Tibial nerve (tissue), 4 donors: ENCODE data around the gene STK17B. TPM values are rescaled to one million over a fixed set of nuclear protein-coding genes. Genes with fewer than 3 reads are reported as not detected.
A peak's percentile ranks its signal among the peaks of the same experiment; 100 is the strongest.

Experiments used
- DNase-seq, 2 donors: peaks; one replicate each; pipeline ENCODE4 v3.0.0-alpha.2; 2019; ENCODE audit warnings: low spot score in 2 of 2
- H3K27ac ChIP-seq, 4 donors: fragments of 200-600 bp; sonication (generic) in 3 of 4; one replicate each; pipeline ENCODE4 v1.5.1; 2017 to 2019; ENCODE audit warnings: mild to moderate bottlenecking in 1 of 4
- H3K27me3 ChIP-seq, 2 donors: fragments of 200-600 bp; sonication (generic) in 1 of 2; one replicate each; pipeline versions ENCODE4 v1.5.1 to v1.6.0; 2017 to 2019
- H3K36me3 ChIP-seq, 3 donors: fragments of 200-600 bp; sonication (generic); one replicate each; pipeline ENCODE4 v1.5.1; 2018 to 2019
- H3K4me1 ChIP-seq, 4 donors: fragments of 200-600 bp; sonication (generic) in 3 of 4; one replicate each; pipeline ENCODE4 v1.5.1; 2017 to 2019
- H3K4me3 ChIP-seq, 4 donors: fragments of 200-600 bp; sonication (generic) in 3 of 4; one replicate each; pipeline ENCODE4 v1.5.1; 2017 to 2019; ENCODE audit warnings: mild to moderate bottlenecking in 1 of 4, moderate library complexity in 1 of 4
- H3K9me3 ChIP-seq, 4 donors: fragments of 200-600 bp; sonication (generic) in 3 of 4; one replicate each; pipeline ENCODE4 v1.5.1; 2017 to 2019
- CTCF ChIP-seq, 5 experiments: fragments of 200-600 bp in 3 of 5; fragments of 450-650 bp in 2 of 5; sonication (generic) in 3 of 5; IDR thresholded peaks; one replicate each; pipeline ENCODE4 v1.5.1; 2016 to 2019; ENCODE audit warnings: antibody characterized with exemption in 5 of 5, mild to moderate bottlenecking in 3 of 5, moderate library complexity in 2 of 5
- EP300 ChIP-seq, 2 donors: sonication (generic); formaldehyde crosslinking; IDR thresholded peaks; one replicate each; pipeline ENCODE4 v1.6.1; 2017; ENCODE audit warnings: antibody characterized with exemption in 2 of 2, mild to moderate bottlenecking in 1 of 2
- POLR2A ChIP-seq, 2 donors: fragments of 450-650 bp; IDR thresholded peaks; one replicate each; pipeline ENCODE4 v1.6.1; 2017; ENCODE audit warnings: antibody characterized with exemption in 2 of 2, mild to moderate bottlenecking in 2 of 2, moderate library complexity in 2 of 2
- WGBS, 2 donors: methylation state at CpG; one replicate each; pipeline ENCODE4 v1.1.5; 2018; 5-methylcytosine and 5-hydroxymethylcytosine counted together
- total RNA-seq, 4 donors: library from RNA; depleted of rRNA; stranded (reverse); fragments of >200 nt; gene quantifications; one replicate each; pipeline ENCODE4 v1.1.0, GENCODE V29; 2016

Gene STK17B
- total RNA-seq, 4 donors from 2014 or later = 35.1 to 73.9 (median 45.4) TPM

- no peak overlapping the region for H3K27ac ChIP-seq
- TF ChIP-seq EP300 (IDR thresholded peaks at IDR 0.05) (no peak), CTCF (IDR thresholded peaks at IDR 0.05) (no peak), POLR2A (IDR thresholded peaks at IDR 0.05) (no peak)
- peaks cover 0 to 2% (median 0%) of the 10 kb centered on the region in 4 donors for H3K4me1 ChIP-seq
- H3K36me3 ChIP-seq = no peaks in the 10 kb centered on the region
- no peaks in the 10 kb centered on the region for H3K27me3 ChIP-seq
- WGBS, 2 donors = 95 to 96% methylated on average over 6 of the region's 6 CpGs
- H3K9me3 ChIP-seq = no peaks in the 10 kb centered on the region
- DNase-seq = no peak
- H3K4me3 ChIP-seq = no peak overlapping the region
These were observed 44.0 kb upstream of the STK17B start for GRCh38 chr2:196215376-196215775.

- Histone ChIP-seq H3K27ac (no peak overlapping the region), H3K36me3 (no peaks in the 10 kb centered on the region), H3K4me1 (peaks cover 0 to 2% (median 0%) of the 10 kb centered on the region in 4 donors), H3K27me3 (no peaks in the 10 kb centered on the region), H3K4me3 (no peak overlapping the region), H3K9me3 (no peaks in the 10 kb centered on the region)
- no peak for DNase-seq
- TF ChIP-seq EP300 (IDR thresholded peaks at IDR 0.05) = no peak
- TF ChIP-seq CTCF (IDR thresholded peaks at IDR 0.05) = no peak
- no peak for TF ChIP-seq POLR2A (IDR thresholded peaks at IDR 0.05)
These were observed 42.8 kb upstream of the STK17B start for GRCh38 chr2:196214156-196214555.

GRCh38 chr2:196213252-196213980 lies 42.0 kb upstream of the STK17B start:
- H3K4me1 ChIP-seq = peaks cover 0 to 2% (median 0%) of the 10 kb centered on the region in 4 donors
- DNase-seq = no peak
- H3K9me3 ChIP-seq = no peaks in the 10 kb centered on the region
- H3K36me3 ChIP-seq = no peaks in the 10 kb centered on the region
- no peak for TF ChIP-seq POLR2A (IDR thresholded peaks at IDR 0.05)
- no peak for TF ChIP-seq CTCF (IDR thresholded peaks at IDR 0.05)
- TF ChIP-seq EP300 (IDR thresholded peaks at IDR 0.05) = no peak
- no peak overlapping the region for H3K4me3 ChIP-seq
- WGBS, 2 donors = 89 to 93% methylated on average over 3 of the region's 3 CpGs
- no peak overlapping the region for H3K27ac ChIP-seq
- no peaks in the 10 kb centered on the region for H3K27me3 ChIP-seq

GRCh38 chr2:196208915-196209314 lies 37.5 kb upstream of the STK17B start:
- Histone ChIP-seq H3K4me1 (peaks cover 0 to 18% (median 2%) of the 10 kb centered on the region in 4 donors), H3K27me3 (no peaks in the 10 kb centered on the region), H3K9me3 (no peaks in the 10 kb centered on the region), H3K27ac (no peak overlapping the region), H3K36me3 (no peaks in the 10 kb centered on the region), H3K4me3 (no peak overlapping the region)
- 48 to 76% methylated on average over 1 of the region's 1 CpG for WGBS, 2 donors
- DNase-seq = no peak
- TF ChIP-seq EP300 (IDR thresholded peaks at IDR 0.05) = no peak
- TF ChIP-seq CTCF (IDR thresholded peaks at IDR 0.05) = no peak
- TF ChIP-seq POLR2A (IDR thresholded peaks at IDR 0.05) = no peak

GRCh38 chr2:196206804-196207203 lies 35.4 kb upstream of the STK17B start:
- no peaks in the 10 kb centered on the region for H3K9me3 ChIP-seq
- peak overlapping the region in 2 of 4 donors; percentile 23 to 69 for H3K27ac ChIP-seq
- peaks cover 0 to 22% (median 6%) of the 10 kb centered on the region in 4 donors for H3K4me1 ChIP-seq
- no peak for TF ChIP-seq POLR2A (IDR thresholded peaks at IDR 0.05)
- peak in 1 of 2 donors; percentile 81 for TF ChIP-seq EP300 (IDR thresholded peaks at IDR 0.05)
- no peak for TF ChIP-seq CTCF (IDR thresholded peaks at IDR 0.05)
- 79 to 86% methylated on average over 1 of the region's 1 CpG for WGBS, 2 donors
- DNase-seq = peak; percentile 33 to 39
- H3K27me3 ChIP-seq = no peaks in the 10 kb centered on the region
- no peaks in the 10 kb centered on the region for H3K36me3 ChIP-seq
- no peak overlapping the region for H3K4me3 ChIP-seq
